Endothelial cell of coronary artery (primary cell): ENCODE results near the gene CCT7. TPM values are rescaled to one million over a fixed set of nuclear protein-coding genes. Genes with fewer than 3 reads are reported as not detected.

Source experiments
- total RNA-seq: library from RNA; depleted of rRNA; stranded (reverse); fragments of >200 nt; gene quantifications from 2 replicates; pipeline ENCODE4 v1.2.3, GENCODE V29; 2014

Gene CCT7
- 501 and 527 TPM in 2 replicates for total RNA-seq

GRCh38 chr2:73233932-73234832 lies at the start of gene CCT7:
Gene CCT7 (plus strand): TSS chr2:73234308. CDS start chr2:73234379, 71 bp downstream.

GRCh38 chr2:73202156-73203054 lies 31.7 kb upstream of the CCT7 start, which contains the start of gene NOTO:
Gene NOTO (plus strand): TSS chr2:73202574. CDS start chr2:73202667, 93 bp downstream.

GRCh38 chr2:73214120-73215035 lies 19.7 kb upstream of the CCT7 start, which contains the start of gene SMYD5:
Gene SMYD5 (plus strand): TSS chr2:73214245. CDS start chr2:73214267, 22 bp downstream.

GRCh38 chr2:73233154-73233931 lies 765 bp upstream of the CCT7 start, which contains the start of gene PRADC1:
Gene PRADC1 (minus strand): TSS chr2:73233239. CDS start chr2:73233160, 79 bp downstream.

GRCh38 chr2:73284296-73285158 lies 50.4 kb downstream of the CCT7 start, which contains the start of gene FBXO41:
Gene FBXO41 (minus strand): TSS chr2:73284478. CDS start chr2:73269630, 14,848 bp downstream.

GRCh38 chr2:73293534-73294171 lies 59.5 kb downstream of the CCT7 start, which contains the start of gene EGR4:
Gene EGR4 (minus strand): TSS chr2:73293548. CDS start chr2:73293317, 231 bp downstream.

Other genes with a start within 250 kb of the CCT7 start
- gene SFXN5, start 162.6 kb upstream of the CCT7 start, total RNA-seq = 13.5 and 15.4 TPM in 2 replicates
- gene RAB11FIP5, start 121.4 kb upstream of the CCT7 start, total RNA-seq = 34.2 and 39.9 TPM in 2 replicates
- not detected in 2 replicates for gene NOTO, start 31.7 kb upstream of the CCT7 start, total RNA-seq
- gene SMYD5, start 20.1 kb upstream of the CCT7 start, total RNA-seq = 14.6 and 16.5 TPM in 2 replicates
- gene PRADC1, start 1.1 kb upstream of the CCT7 start, total RNA-seq = 13.2 and 21.0 TPM in 2 replicates
- 0.56 and 0.72 TPM in 2 replicates for gene FBXO41, start 50.2 kb downstream of the CCT7 start, total RNA-seq
- not detected in 2 replicates for gene EGR4, start 59.2 kb downstream of the CCT7 start, total RNA-seq
- 8.9 and 10.1 TPM in 2 replicates for gene ALMS1, start 151.5 kb downstream of the CCT7 start, total RNA-seq